ENCODE data around the gene EPHB3. TPM values are rescaled to one million over a fixed set of nuclear protein-coding genes. Genes with fewer than 3 reads are reported as not detected.
A peak's percentile ranks its signal among the peaks of the same experiment; 100 is the strongest.

The EPHB3 gene
- total RNA-seq, 1 donor from 2014 or later, result 17.2 TPM

DNA sequence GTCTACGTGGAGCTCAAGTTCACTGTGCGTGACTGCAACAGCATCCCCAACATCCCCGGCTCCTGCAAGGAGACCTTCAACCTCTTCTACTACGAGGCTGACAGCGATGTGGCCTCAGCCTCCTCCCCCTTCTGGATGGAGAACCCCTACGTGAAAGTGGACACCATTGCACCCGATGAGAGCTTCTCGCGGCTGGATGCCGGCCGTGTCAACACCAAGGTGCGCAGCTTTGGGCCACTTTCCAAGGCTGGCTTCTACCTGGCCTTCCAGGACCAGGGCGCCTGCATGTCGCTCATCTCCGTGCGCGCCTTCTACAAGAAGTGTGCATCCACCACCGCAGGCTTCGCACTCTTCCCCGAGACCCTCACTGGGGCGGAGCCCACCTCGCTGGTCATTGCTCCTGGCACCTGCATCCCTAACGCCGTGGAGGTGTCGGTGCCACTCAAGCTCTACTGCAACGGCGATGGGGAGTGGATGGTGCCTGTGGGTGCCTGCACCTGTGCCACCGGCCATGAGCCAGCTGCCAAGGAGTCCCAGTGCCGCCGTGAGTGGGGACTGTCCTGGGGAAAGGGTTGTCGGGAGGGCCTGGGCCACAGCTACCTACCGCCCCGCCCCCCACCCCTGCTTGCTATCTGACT lies 11.2 kb downstream of the EPHB3 start:
- no peak for TF ChIP-seq EZH2 (IDR thresholded peaks at IDR 0.05; ENCODE audit: insufficient read depth, low read length)
- TF ChIP-seq, protein P1, sequence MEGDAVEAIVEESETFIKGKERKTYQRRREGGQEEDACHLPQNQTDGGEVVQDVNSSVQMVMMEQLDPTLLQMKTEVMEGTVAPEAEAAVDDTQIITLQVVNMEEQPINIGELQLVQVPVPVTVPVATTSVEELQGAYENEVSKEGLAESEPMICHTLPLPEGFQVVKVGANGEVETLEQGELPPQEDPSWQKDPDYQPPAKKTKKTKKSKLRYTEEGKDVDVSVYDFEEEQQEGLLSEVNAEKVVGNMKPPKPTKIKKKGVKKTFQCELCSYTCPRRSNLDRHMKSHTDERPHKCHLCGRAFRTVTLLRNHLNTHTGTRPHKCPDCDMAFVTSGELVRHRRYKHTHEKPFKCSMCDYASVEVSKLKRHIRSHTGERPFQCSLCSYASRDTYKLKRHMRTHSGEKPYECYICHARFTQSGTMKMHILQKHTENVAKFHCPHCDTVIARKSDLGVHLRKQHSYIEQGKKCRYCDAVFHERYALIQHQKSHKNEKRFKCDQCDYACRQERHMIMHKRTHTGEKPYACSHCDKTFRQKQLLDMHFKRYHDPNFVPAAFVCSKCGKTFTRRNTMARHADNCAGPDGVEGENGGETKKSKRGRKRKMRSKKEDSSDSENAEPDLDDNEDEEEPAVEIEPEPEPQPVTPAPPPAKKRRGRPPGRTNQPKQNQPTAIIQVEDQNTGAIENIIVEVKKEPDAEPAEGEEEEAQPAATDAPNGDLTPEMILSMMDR (IDR thresholded peaks at IDR 0.05; ENCODE audit: insufficient read depth, low read depth, low read length), result no peak
- no peak overlapping the region for H3K4me2 ChIP-seq (ENCODE audit: low read length)
- Mint-ChIP-seq H3K9me3 (ENCODE audit: unreplicated experiment) (no peaks in the 10 kb centered on the region), H3K27ac (ENCODE audit: unreplicated experiment) (no peak overlapping the region), H3K4me3 (ENCODE audit: unreplicated experiment) (no peak overlapping the region), H3K36me3 (ENCODE audit: low read depth, unreplicated experiment) (peaks cover 17% of the 10 kb centered on the region), H3K27me3 (ENCODE audit: low read depth, unreplicated experiment) (no peaks in the 10 kb centered on the region), H3K4me1 (ENCODE audit: low read depth, unreplicated experiment) (peaks cover 25% of the 10 kb centered on the region)
- no peaks in the 10 kb centered on the region for H3K27me3 ChIP-seq (ENCODE audit: insufficient read depth, low read length)
- no peaks in the 10 kb centered on the region for H3K79me2 ChIP-seq (ENCODE audit: insufficient read depth, low read length)
- H3K36me3 ChIP-seq (ENCODE audit: insufficient read depth, low read length), result no peaks in the 10 kb centered on the region
- no peak overlapping the region for H2AFZ ChIP-seq (ENCODE audit: low read depth, low read length)
- no peaks in the 10 kb centered on the region for H3K9me3 ChIP-seq (ENCODE audit: insufficient read depth, low read depth, low read length)
- no peak for FAIRE-seq
- H3K27ac ChIP-seq (ENCODE audit: low read depth, low read length), result no peak overlapping the region
- no peak for DNase-seq (ENCODE audit: low read depth)
- peaks cover 25% of the 10 kb centered on the region for H3K4me1 ChIP-seq (ENCODE audit: insufficient read depth, low read length)
- H3K4me3 ChIP-seq (ENCODE audit: insufficient read depth, low read depth, low read length), result no peak overlapping the region
- no peak overlapping the region for H3K9ac ChIP-seq (ENCODE audit: low read length)
- H4K20me1 ChIP-seq (ENCODE audit: insufficient read depth, low read length), result no peaks in the 10 kb centered on the region

DNA sequence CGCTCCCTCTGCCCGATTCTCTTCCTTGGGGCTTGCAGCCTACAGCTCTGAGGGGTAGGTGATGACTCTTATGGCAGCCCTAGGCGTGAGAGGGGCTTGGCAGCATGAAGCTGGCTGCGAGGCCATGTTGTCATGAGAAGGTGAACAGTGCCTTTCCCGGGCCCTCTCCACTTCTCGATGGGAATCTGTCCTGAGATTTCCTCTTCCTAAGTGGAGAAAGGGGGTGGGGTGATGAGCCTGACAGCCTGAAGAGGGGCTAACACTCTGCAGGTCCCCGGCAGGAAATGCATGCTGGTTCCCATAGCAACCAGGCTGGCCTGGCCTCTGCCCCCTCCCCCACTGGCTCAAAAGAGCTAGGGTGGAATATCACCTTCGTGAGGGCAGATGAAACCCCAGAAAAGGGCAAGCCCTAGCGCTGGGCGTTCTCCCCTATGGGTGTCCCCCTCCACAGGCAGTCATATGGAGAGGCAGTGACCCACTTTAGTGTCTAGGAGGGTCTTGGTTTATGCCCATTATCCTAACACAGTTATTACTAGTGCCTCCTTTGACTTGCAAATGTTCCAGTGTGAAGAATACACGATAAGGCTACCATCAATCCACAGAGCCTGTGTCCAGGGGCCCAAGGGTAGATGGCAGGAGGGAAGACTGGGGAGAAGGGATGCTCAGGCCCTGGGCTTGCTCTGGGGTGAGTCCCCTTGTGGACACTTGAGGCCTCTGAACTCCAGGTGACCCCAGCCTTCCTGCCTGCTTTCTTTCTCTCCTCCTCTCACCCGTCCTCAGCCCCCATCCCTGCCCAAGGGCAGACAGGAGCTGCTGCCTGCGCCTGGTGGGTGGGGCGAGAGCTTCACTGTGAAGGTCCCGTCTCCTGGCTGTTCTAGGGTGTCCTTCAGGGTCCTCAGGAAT lies 13.2 kb downstream of the EPHB3 start:
- TF ChIP-seq, protein P1 (IDR thresholded peaks at IDR 0.05; ENCODE audit: insufficient read depth, low read depth, low read length), result no peak
- no peak for TF ChIP-seq EZH2 (IDR thresholded peaks at IDR 0.05; ENCODE audit: insufficient read depth, low read length)
- Mint-ChIP-seq H3K4me1 (ENCODE audit: low read depth, unreplicated experiment) (peaks cover 35% of the 10 kb centered on the region), H3K27me3 (ENCODE audit: low read depth, unreplicated experiment) (no peaks in the 10 kb centered on the region), H3K4me3 (ENCODE audit: unreplicated experiment) (peak overlapping the region; percentile 20), H3K27ac (ENCODE audit: unreplicated experiment) (no peak overlapping the region), H3K36me3 (ENCODE audit: low read depth, unreplicated experiment) (peaks cover 23% of the 10 kb centered on the region), H3K9me3 (ENCODE audit: unreplicated experiment) (no peaks in the 10 kb centered on the region)
- H3K9me3 ChIP-seq (ENCODE audit: insufficient read depth, low read depth, low read length), result no peaks in the 10 kb centered on the region
- H3K79me2 ChIP-seq (ENCODE audit: insufficient read depth, low read length), result no peaks in the 10 kb centered on the region
- H3K9ac ChIP-seq (ENCODE audit: low read length), result no peak overlapping the region
- DNase-seq (ENCODE audit: low read depth) (no peak), FAIRE-seq (no peak)
- H3K4me3 ChIP-seq (ENCODE audit: insufficient read depth, low read depth, low read length), result no peak overlapping the region
- no peaks in the 10 kb centered on the region for H3K36me3 ChIP-seq (ENCODE audit: insufficient read depth, low read length)
- no peaks in the 10 kb centered on the region for H4K20me1 ChIP-seq (ENCODE audit: insufficient read depth, low read length)
- no peak overlapping the region for H3K27ac ChIP-seq (ENCODE audit: low read depth, low read length)
- H3K27me3 ChIP-seq (ENCODE audit: insufficient read depth, low read length), result no peaks in the 10 kb centered on the region
- peak overlapping the region; percentile 26 for H3K4me2 ChIP-seq (ENCODE audit: low read length)
- no peak overlapping the region for H2AFZ ChIP-seq (ENCODE audit: low read depth, low read length)
- peaks cover 10% of the 10 kb centered on the region for H3K4me1 ChIP-seq (ENCODE audit: insufficient read depth, low read length)
